ENCODE data around the gene HPD.
"Not testable (repeated sequence)": the region's sequence is repeated elsewhere in the genome, so short reads cannot be mapped to it uniquely, and the experiment has no call there.

HPD gene

GRCh38 chr12:121861636-121862254 lies 3.1 kb upstream of the HPD start:
- no peak for DNase-seq

- not testable (repeated sequence) for DNase-seq
These were observed 2.0 kb upstream of the HPD start for GRCh38 chr12:121860699-121861098.

- DNase-seq, result no peak
These were observed 1.6 kb upstream of the HPD start for GRCh38 chr12:121860257-121860656.

DNA sequence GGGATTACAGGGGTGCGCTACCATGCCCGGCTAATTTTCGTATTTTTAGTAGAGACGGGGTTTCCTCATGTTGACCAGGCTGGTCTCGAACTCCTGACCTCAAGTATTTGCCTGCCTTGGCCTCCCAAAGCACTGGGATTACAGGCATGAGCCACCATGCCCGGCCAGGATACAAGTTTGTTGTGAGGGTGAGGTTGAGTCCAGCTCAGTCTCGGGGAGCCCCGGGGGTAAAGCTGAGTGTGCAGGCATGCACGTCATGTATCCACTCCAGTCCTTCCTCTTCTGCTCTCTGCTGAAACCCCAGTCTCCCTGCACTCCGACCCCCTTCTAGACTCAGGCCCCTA lies 369 bp downstream of the HPD start:
- no peak for DNase-seq

GRCh38 chr12:121857322-121858246 lies 1.1 kb downstream of the HPD start:
- DNase-seq, result no peak

DNA sequence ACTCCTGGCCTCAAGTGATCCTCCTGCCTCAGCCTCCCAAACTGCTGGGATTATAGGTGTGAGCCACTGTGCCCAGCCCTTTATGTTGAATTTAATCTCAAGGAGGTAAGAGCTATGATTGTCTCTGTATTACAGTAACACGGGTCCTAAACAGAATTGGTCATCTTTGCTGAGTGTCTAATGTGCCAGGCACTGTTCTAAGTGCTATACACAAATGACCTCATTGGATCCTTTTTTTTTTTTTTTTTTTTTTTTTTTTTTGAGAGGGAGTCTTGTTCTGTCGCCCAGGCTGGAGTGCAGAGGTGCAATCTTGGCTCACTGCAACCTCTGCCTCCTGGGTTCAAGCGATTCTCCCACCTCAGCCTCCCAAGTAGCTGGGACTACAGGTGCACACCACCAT lies 6.3 kb downstream of the HPD start:
- DNase-seq, result not testable (repeated sequence)

- no peak for DNase-seq
These were observed 9.0 kb downstream of the HPD start for GRCh38 chr12:121849665-121850064.

GRCh38 chr12:121849211-121849610 lies 9.4 kb downstream of the HPD start:
- DNase-seq, result no peak

- no peak for DNase-seq
These were observed 13.0 kb downstream of the HPD start for GRCh38 chr12:121845701-121846100.

- DNase-seq, result no peak
These were observed 15.2 kb downstream of the HPD start for GRCh38 chr12:121843236-121843982.

DNA sequence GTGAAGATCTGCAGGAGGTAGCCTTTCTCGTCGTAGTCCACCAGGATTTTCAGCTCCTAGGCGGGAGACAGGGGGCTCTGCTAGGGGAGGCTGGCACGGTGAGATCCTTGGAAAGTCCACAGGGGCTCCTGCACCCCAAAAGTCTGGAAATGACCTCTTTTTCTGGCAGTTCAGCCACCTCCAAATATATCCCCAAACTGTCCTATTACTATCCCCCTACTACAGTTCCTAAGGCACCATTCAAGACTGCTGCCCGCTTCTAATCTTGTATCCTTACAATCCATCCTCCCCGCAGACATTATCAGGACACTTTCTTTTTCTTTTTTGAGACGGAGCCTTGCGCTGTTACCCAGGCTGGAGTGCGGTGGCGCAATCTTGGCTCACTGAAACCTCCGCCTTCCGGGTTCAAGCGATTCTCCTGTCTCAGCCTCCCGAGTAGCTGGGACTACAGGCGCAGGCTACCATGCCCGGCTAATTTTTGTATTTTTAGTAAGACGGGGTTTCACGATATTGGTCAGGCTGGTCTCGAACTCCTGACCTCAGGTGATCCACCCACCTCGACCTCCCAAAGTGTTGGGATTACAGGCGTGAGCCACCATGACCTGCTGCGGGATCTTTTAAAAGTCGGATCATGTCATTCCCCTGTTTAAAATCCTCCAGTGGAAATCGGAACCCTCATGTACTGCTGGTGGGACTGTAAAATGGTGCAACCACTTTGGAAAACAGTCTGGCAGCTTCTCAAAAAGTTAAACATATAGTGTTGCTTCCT lies 18.5 kb downstream of the HPD start:
- DNase-seq, result no peak

- peak; percentile 100 for DNase-seq
These were observed 19.3 kb downstream of the HPD start for GRCh38 chr12:121839106-121839992.

- no peak for DNase-seq
These were observed 20.5 kb downstream of the HPD start for GRCh38 chr12:121838126-121838525.

DNA sequence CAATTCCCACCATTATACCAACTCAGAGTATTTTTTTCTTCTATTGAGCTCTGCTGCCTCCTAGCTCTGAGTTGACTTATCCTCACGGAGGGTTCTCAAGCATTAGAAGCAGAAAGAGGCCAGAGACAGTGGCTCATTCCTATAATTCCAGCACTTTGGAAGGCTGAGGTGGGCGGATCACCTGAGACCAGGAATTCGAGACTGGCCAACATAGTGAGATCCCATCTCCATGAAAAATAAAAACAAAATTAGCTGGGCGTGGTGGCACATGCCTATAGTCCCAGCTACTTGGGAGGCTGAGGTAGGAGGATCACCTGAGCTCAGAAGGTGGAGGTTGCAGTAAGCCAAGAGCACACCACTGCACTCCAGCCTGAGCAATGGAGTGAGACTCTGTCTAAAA lies 21.0 kb downstream of the HPD start:
- no peak for DNase-seq

- no peak for DNase-seq
These were observed 27.0 kb downstream of the HPD start for GRCh38 chr12:121831571-121832245.

DNA sequence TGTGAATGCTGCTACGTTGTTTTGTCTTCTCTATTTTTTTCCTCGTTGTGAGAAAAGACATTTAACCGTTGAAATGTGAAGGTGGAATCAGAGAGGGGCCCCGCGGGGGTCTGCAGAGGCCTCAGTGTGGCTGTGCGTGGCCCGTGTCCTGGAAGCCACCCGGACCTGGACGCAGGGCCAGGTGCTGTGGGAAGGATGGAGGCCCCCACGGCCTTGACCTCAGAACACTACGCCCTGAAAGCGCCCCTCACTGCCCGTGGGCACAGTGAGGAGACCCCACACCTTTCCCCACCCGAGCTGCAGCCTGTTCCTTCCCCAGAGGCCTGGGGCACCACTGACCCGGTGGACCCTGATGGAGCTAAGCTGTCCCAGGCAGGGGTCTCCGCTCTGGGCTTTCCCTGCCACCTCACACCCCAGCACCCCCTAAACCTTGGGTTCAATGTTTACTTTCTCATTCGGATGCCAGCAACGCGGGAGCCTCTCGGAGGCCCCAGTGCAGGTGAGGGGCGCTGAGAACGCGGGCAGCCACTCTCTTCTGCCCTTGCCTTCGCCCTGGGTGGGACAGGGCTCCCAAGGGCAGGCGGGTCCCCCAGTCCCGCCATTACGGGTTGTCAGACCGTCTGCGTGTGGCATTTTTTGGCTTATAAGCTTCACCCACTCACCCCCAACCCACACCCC lies 27.9 kb downstream of the HPD start:
- no peak for DNase-seq

DNA sequence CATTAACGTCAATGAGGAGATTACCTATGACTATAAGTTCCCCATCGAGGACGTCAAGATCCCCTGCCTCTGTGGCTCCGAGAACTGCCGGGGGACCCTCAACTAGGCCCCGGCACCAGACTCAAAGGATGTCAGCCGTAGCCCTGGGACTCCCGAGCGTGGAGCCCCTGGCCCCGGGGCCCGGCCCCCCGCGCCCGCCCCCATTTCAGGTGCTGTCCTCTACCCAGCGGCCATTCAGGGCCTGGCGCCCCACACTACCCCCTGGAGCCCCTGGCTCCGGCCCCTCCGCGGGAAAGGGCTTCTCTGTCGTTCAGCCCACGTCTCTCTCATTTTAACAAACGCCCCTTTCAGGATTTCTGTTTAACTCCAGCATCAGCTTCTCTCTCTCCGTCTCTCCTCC lies 28.5 kb downstream of the HPD start:
- no peak for DNase-seq

- no peak for DNase-seq
These were observed 29.3 kb downstream of the HPD start for GRCh38 chr12:121829250-121829918.

DNA sequence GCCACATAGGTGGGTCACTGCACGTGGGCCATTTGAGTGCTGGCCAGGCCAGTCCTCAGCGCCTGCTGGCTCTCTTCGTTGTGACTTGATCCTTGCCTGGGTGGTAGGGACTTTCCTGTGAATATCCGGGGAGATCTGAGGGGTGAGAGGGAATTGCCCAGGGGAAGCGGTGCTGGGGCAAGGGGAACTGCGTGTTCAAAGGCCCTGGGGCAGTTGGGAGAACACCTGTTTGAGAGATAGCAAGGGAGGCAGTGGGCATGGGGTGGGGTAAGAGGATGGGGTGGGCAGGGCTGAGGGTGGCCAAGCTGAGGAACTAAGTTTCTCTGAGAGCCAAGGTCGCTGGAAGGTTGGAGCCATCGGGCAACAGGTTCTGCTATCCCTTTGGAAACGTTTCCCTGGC lies 29.8 kb downstream of the HPD start:
- DNase-seq, result no peak

DNA sequence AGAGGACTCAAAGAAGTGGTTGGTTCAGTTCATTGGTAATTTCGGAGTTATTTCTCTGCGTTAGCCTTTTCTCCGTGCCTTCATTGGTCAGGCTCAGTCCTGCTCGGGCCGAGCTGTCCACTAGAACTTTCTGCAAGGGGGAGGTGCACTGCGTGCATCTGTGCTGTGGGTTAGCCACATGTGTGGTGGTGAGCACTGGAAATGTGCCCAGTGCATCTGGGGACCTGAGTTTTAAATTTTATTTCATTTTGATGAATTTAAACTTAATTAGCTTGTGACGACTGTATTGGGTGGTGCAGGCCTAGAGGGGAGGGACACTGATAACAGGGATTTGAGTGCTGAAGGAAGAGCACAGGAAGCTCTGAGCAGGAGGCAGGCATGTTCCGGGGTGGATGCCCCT lies 30.4 kb downstream of the HPD start:
- DNase-seq, result no peak
